Panc1 (cell line): ENCODE data around the gene WNT11. TPM values are rescaled to one million over a fixed set of nuclear protein-coding genes. Genes with fewer than 3 reads are reported as not detected.

Experiments
- ATAC-seq: fragments of 200-7000 bp; cut with Tn5 transposase; 2 replicates; pipeline ENCODE4 v1.9.1; 2020; ENCODE audit warnings: mild to moderate bottlenecking, moderate library complexity
- BruUV-seq: library from RNA; stranded (reverse); fragments of 400-500 nt; replicated peaks from 2 replicates; lab custom pipeline; 2021; lab: Mats Ljungman, UMichigan
- CTCF ChIA-PET: fragments of 300-600 bp; sonication (Branson Sonifier 250); formaldehyde crosslinking; loops from one replicate; lab custom pipeline; 2022; ENCODE audit warnings: antibody characterized with exemption; lab: Charles Lee
- POLR2A ChIA-PET: fragments of 300-600 bp; sonication (Branson Sonifier 250); formaldehyde crosslinking; loops from one replicate; lab custom pipeline; 2022; ENCODE audit warnings: antibody characterized with exemption; lab: Charles Lee
- DNase-seq: peaks from one replicate; pipeline ENCODE4 v3.0.0-alpha.2; 2010; ENCODE audit warnings: low read depth, low spot score
- H3K27ac ChIP-seq: 2 replicates; pipeline ENCODE4 v1.5.1; 2011; ENCODE audit warnings: mild to moderate bottlenecking, low read length, inconsistent platforms
- H3K27me3 ChIP-seq: fragments of 200-500 bp; sonication (Bioruptor generic); 2 replicates; pipeline ENCODE4 v1.6.0; 2014; ENCODE audit warnings: low read length, inconsistent platforms; ENCODE audit not compliant: control insufficient read depth, insufficient read depth
- H3K36me3 ChIP-seq: fragments of 200-500 bp; sonication (Bioruptor generic); 2 replicates; pipeline ENCODE4 v1.5.1; 2014; ENCODE audit warnings: inconsistent platforms, mild to moderate bottlenecking, low read length, moderate library complexity; ENCODE audit not compliant: control insufficient read depth, insufficient read depth
- H3K4me1 ChIP-seq: 2 replicates; pipeline ENCODE4 v1.5.1; 2011; ENCODE audit warnings: inconsistent platforms, mild to moderate bottlenecking, low read length, moderate library complexity; ENCODE audit not compliant: control insufficient read depth, insufficient read depth
- H3K4me3 ChIP-seq, 2 experiments: 2 replicates each; pipeline ENCODE4 v1.5.1; 2011 to 2012; ENCODE audit warnings: low read depth in 2 of 2, low read length in 2 of 2, mild to moderate bottlenecking in 2 of 2, inconsistent platforms in 1 of 2, moderate library complexity in 1 of 2
- H3K9me3 ChIP-seq: fragments of 200-500 bp; sonication (Bioruptor generic); 2 replicates; pipeline ENCODE4 v1.5.1; 2014; ENCODE audit warnings: low read depth, mild to moderate bottlenecking, inconsistent platforms, low read length, moderate library complexity; ENCODE audit not compliant: control insufficient read depth, insufficient read depth
- POLR2AphosphoS5 ChIP-seq: IDR thresholded peaks from 2 replicates; pipeline ENCODE4 v1.6.1; 2012; ENCODE audit warnings: mild to moderate bottlenecking, low read depth, low read length, moderate library complexity
- SIN3A ChIP-seq: IDR thresholded peaks from 2 replicates; pipeline ENCODE4 v1.6.1; 2012; ENCODE audit warnings: low read depth, mild to moderate bottlenecking, low read length, moderate library complexity, borderline replicate concordance; ENCODE audit not compliant: insufficient read depth
- TCF7L2 ChIP-seq: IDR thresholded peaks from 2 replicates; pipeline ENCODE4 v1.6.1; 2011; ENCODE audit warnings: mild to moderate bottlenecking, low read depth, low read length, inconsistent platforms
- in situ Hi-C: cut with HindIII; loops from 2 replicates; pipeline ENCODE4 v1.10.0; 2016; ENCODE audit warnings: low sequenced_read_pairs, low pct_unique_long_range_greater_than_20kb
- intact Hi-C: fragments of 100-400 bp; cut with micrococcal nuclease; formaldehyde crosslinking; loops from one replicate; pipeline ENCODE4 v1.10.0; 2022; ENCODE audit not compliant: unreplicated experiment
- total RNA-seq: library from RNA; stranded (reverse); gene quantifications from one replicate; pipeline ENCODE4 v1.2.1, GENCODE V29; 2021; ENCODE audit not compliant: unreplicated experiment
- TF ChIP-seq, protein P1 (sequence below): fragments of 450-650 bp; IDR thresholded peaks from 2 replicates; pipeline ENCODE4 v1.5.1; 2017; ENCODE audit warnings: mild to moderate bottlenecking
- TF ChIP-seq, protein P2 (sequence below), 2 experiments: IDR thresholded peaks; 2 replicates each; pipeline ENCODE4 v1.6.1; 2011 to 2012; ENCODE audit warnings: low read depth in 2 of 2, control low read depth in 1 of 2, low read length in 1 of 2, mild to moderate bottlenecking in 1 of 2, moderate library complexity in 1 of 2; ENCODE audit not compliant: insufficient read depth in 1 of 2

Gene WNT11
- total RNA-seq, 1 experiment from 2014 or later, result 1.1 TPM

DNA sequence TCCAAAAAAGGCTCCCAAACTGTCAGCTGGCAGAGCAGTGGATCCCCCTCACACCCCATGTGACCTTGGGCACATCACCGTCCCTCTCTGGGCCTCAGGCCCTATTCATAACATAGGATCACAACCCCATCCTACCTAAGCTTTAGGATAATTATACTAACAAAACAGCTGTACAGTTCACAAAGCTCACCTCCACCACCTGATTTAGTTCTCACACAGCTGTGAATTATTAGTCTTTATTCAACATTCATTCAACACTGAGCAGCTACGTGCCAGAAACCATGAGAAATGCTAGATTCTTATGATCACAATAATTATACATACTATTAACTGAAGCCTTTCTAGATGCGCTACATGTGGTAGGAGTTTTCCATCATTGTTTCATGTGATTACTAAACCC, 9.5 kb downstream of the WNT11 start:
- in situ Hi-C loops, result no loop called here
- H3K9me3 ChIP-seq, result no peaks in the 10 kb centered on the region
- ATAC-seq (no peak), DNase-seq (no peak)
- CTCF ChIA-PET, result no interaction called here
- H3K27me3 ChIP-seq, result no peaks in the 10 kb centered on the region
- H3K4me3 ChIP-seq, result no peak overlapping the region
- POLR2A ChIA-PET, result no interaction called here
- H3K36me3 ChIP-seq, result no peaks in the 10 kb centered on the region
- BruUV-seq, result no TSS peak
- TF ChIP-seq TCF7L2 (no peak), POLR2AphosphoS5 (no peak), SIN3A (no peak)
- TF ChIP-seq, protein P1, sequence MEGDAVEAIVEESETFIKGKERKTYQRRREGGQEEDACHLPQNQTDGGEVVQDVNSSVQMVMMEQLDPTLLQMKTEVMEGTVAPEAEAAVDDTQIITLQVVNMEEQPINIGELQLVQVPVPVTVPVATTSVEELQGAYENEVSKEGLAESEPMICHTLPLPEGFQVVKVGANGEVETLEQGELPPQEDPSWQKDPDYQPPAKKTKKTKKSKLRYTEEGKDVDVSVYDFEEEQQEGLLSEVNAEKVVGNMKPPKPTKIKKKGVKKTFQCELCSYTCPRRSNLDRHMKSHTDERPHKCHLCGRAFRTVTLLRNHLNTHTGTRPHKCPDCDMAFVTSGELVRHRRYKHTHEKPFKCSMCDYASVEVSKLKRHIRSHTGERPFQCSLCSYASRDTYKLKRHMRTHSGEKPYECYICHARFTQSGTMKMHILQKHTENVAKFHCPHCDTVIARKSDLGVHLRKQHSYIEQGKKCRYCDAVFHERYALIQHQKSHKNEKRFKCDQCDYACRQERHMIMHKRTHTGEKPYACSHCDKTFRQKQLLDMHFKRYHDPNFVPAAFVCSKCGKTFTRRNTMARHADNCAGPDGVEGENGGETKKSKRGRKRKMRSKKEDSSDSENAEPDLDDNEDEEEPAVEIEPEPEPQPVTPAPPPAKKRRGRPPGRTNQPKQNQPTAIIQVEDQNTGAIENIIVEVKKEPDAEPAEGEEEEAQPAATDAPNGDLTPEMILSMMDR, result no peak
- TF ChIP-seq, protein P2, sequence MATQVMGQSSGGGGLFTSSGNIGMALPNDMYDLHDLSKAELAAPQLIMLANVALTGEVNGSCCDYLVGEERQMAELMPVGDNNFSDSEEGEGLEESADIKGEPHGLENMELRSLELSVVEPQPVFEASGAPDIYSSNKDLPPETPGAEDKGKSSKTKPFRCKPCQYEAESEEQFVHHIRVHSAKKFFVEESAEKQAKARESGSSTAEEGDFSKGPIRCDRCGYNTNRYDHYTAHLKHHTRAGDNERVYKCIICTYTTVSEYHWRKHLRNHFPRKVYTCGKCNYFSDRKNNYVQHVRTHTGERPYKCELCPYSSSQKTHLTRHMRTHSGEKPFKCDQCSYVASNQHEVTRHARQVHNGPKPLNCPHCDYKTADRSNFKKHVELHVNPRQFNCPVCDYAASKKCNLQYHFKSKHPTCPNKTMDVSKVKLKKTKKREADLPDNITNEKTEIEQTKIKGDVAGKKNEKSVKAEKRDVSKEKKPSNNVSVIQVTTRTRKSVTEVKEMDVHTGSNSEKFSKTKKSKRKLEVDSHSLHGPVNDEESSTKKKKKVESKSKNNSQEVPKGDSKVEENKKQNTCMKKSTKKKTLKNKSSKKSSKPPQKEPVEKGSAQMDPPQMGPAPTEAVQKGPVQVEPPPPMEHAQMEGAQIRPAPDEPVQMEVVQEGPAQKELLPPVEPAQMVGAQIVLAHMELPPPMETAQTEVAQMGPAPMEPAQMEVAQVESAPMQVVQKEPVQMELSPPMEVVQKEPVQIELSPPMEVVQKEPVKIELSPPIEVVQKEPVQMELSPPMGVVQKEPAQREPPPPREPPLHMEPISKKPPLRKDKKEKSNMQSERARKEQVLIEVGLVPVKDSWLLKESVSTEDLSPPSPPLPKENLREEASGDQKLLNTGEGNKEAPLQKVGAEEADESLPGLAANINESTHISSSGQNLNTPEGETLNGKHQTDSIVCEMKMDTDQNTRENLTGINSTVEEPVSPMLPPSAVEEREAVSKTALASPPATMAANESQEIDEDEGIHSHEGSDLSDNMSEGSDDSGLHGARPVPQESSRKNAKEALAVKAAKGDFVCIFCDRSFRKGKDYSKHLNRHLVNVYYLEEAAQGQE (IDR thresholded peaks at IDR 0.05; ENCODE audit: insufficient read depth in 1 of 2, low read depth in 2 of 2, low read length in 1 of 2), result no peak
- intact Hi-C loops, result no loop called here
- H3K27ac ChIP-seq, result no peak overlapping the region
- H3K4me1 ChIP-seq, result no peaks in the 10 kb centered on the region

DNA sequence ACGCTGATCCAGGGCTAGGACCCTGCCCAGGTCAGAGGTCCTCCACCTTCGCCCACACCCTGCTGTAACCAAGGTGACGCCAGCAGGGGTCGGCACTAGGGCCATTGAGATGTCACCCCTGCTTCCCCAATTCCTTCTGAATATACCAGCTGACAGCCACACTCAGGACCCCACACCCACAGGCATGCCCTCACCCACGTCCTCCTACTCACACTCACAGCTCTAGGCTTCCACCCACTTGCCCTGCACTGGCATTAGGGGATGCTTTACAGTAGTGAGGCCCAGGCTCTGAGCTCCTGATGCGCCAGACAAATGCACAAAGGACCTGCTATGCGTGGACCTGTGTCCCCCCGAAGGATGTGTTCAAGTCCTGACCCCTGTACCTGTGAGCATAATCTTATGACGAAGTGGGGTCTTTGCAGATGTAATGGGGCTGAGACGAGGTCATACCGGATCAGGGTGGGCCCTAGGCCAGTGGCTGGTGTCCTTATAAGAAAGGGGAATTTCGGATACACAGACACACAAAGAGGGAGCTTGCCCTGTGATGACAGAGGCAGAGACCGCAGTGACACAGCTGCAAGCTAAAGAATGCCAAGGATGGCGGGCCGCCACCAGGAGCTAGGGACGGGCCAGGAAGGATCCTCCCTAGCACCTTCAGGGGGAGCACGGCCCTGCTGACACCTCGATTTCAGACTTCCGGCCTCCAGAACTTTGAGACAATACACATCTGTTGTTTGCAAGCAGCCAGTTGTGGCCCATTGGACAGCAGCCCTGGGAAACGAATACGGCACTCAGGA, 11.2 kb downstream of the WNT11 start:
- no peak for DNase-seq
- no peaks in the 10 kb centered on the region for H3K9me3 ChIP-seq
- no peak overlapping the region for H3K27ac ChIP-seq
- no peaks in the 10 kb centered on the region for H3K4me1 ChIP-seq
- ChIA-PET CTCF (interaction anchor here (0.6 kb wide), 1 partner anchor 15 kb away, joined by 3 read pairs; no protein-coding TSS in a partner anchor), POLR2A (interaction anchor here (0.5 kb wide), 1 partner anchor 312 kb away, joined by 3 read pairs; no protein-coding TSS in a partner anchor)
- in situ Hi-C loops, result no loop called here
- ATAC-seq, result no peak
- H3K27me3 ChIP-seq, result no peaks in the 10 kb centered on the region
- H3K4me3 ChIP-seq, result no peak overlapping the region
- no peak for TF ChIP-seq SIN3A
- TF ChIP-seq TCF7L2, result no peak
- TF ChIP-seq, protein P1, result no peak
- TF ChIP-seq, protein P2 (IDR thresholded peaks at IDR 0.05; ENCODE audit: insufficient read depth in 1 of 2, low read depth in 2 of 2, low read length in 1 of 2), result no peak
- no peak for TF ChIP-seq POLR2AphosphoS5
- no TSS peak for BruUV-seq
- H3K36me3 ChIP-seq, result no peaks in the 10 kb centered on the region
- intact Hi-C loops, result no loop called here
